HG02884 (cell line): ENCODE results near the gene LTF.
"Not testable (repeated sequence)": the region's sequence is repeated elsewhere in the genome, so short reads cannot be mapped to it uniquely, and the experiment has no call there.

Source experiments
- ATAC-seq: cut with Tn5 transposase; IDR thresholded peaks from one replicate; pipeline ENCODE4 v1.9.1; 2021; ENCODE audit warnings: mild to moderate bottlenecking, moderate library complexity; ENCODE audit not compliant: unreplicated experiment

LTF gene

DNA sequence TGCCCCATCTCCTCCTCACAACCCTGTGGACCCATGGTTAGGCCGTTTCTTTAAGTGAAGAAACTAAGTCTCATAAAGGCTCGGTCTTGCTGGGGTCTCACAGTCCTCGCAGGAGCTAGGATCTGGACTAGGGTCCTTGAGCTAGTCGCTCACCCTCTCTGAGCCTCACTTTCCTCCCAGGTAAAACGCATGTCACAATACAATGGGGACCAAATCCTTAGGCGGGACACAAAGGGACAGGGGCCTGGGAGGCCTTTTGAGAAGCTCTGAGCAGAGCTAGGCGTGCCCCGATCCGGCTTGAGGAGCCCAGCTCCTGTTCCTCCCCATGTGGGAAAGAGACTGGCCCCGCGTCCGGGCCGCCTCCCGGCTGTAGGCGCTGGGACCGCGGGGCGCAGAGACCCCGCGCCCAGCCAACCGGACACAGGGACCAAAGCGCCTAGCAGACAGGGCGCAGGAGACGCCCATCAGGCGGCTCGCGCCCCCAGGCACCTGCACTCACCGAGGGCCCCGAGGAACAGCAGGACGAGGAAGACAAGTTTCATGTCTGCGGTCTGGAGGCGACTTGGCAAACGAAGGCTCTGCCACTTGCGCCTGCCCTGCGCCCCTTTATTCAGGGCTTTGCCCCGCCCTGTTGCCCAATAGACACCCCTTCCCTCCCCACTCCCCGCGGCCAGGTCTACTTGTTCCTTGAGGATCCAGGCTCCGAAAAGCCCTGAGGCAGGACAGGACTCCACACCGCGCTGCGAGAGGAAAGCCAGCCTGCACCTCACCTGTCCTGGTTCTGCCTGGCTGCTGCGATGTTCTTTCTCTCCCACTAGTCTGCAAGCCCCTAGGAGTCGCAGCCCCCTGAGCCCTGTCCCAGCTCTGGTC lies at the start of gene LTF:
Gene LTF, minus strand, starts transcription at position 580 of the 870 bp plus-strand sequence. Its CDS starts 38 bp downstream, at position 542.
- ATAC-seq = no peak

DNA sequence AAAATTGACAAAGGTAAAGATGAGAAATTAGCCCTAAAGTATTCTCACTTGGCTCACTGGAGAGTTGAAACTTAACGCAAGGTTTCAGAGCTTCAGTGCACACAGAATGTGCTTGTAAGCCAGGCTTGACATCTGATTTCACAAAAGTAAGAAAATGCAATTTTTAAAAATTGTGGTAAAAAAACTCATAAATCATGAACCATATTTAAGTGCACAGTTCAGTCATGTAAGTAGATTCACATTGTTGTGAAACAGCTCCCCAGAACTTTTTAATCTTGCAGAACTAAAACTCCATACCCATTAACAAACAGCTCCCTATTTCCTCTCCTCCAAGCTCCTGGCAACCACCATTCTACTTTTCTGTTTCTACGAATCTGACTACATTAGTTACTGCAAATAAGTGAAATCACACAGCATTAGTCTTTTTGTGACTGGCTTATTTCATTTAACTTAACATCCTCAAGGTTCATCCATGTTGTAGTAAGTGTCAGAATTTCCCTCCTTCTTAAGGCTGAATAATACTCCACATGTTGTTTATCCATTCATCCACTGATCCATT lies 47.6 kb upstream of the LTF start:
- no peak for ATAC-seq

DNA sequence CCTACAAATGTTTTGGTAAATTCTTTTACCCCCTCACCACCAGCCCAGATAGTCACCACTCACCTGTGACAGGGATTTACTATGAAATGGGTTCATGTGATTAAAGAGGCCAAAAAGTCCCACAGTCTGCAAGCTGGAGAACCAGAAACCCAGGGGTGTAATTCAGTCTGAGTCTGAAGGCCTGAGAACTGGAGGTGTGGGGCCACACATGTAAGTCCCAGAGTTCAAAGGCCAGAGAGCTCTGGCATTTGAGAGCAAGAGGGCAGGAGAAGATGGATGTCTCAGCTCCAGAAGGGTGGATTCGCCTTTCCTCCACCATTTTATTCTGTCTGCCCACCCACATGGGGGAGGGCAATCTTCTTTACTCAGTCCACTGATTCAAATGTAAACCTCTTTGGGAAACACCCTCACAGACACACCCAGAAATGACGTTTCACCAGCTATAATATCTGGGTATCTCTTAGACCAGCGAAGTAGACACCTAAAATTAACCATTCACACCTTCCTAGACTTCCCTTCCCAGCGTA lies 45.0 kb upstream of the LTF start:
- ATAC-seq = no peak

DNA sequence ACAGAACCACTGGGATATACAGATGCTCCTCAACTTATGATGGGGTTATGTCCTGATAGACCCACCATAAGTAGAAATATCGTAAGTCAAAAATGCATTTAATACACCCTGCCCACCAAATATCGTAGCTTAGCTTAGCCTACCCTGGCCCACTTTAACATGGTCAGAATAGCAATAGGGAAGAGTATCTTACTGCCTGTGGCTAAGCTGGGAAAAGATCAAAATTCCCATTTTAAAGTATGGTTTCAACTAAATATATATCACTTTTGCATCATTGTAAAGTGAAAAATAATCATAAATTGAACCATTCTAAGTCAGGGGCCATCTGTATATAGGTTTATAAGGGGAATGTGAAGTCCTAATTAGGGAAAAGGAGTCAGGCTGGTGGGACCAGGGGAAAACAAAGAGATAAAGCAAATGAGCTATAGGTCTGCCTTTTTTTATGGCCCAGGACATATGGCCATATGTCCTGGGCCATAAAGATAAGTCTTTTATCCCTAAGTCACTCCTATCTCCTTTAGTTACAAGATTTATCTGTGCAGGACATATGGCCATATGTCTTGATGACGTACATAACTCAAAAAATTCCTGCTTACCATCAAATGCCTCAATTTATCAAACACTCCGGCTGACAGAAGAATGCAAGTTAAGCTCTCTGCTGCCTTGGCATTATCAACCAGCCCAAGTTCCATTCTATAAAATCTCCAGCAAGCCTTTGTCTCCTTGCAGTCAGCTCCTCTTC lies 44.3 kb upstream of the LTF start:
- no peak for ATAC-seq

DNA sequence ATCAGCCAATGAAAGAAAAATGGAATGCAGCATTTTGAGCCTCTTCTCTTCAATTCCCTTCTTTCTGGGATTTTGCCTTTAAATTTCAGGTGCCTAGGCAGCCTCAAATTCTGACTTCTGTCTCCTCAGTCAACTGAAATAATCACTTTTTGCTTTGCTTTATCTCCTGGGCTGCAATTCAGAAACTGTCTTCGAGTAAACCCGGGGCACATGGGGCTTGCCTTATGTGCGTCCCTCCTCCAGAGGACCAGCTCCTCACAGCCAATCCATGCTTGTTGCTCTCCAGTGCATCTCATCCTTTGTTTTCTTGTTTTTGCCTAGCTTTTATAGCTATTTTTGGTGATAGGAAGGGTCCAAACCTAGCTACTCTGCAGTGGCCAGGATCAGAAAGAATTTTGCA lies 41.8 kb upstream of the LTF start:
- ATAC-seq = no peak

DNA sequence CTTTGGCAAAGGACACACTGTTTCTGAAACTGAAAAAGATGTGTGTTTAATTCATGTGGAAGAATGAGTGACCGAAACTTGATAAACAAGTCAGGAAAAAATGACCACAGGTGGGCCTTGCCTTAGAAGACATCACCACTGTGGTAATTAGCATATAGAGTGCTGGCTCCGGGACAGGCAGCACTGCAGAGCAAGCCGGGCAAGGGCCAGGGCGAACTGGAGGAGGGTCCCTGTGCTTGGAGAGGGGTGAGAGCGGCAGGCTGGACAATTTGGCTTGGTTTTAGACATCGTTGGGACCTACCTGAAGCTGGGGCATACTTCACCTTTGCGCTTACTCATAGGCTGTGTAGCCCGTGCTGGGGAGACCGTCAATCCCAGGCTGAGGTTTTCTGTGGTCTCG lies 41.2 kb upstream of the LTF start:
- no peak for ATAC-seq

DNA sequence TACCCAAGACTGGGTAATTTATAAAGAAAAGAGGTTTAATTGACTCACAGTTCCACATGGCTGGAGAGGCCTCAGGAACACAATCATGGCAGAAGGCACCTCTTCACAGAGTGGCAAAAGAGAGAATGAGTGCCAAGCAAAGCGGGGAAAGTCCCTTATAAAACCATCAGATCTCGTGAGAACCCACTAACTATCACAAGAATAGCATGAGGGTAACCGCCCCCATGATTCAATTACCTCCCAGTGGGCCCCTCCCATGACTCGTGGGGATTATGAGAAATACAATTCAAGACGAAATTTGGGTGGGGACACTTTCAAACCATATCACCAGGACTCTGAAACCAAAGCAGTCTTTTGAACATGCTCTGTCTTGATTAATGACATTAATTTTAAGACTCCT lies 40.1 kb upstream of the LTF start:
- no peak for ATAC-seq

DNA sequence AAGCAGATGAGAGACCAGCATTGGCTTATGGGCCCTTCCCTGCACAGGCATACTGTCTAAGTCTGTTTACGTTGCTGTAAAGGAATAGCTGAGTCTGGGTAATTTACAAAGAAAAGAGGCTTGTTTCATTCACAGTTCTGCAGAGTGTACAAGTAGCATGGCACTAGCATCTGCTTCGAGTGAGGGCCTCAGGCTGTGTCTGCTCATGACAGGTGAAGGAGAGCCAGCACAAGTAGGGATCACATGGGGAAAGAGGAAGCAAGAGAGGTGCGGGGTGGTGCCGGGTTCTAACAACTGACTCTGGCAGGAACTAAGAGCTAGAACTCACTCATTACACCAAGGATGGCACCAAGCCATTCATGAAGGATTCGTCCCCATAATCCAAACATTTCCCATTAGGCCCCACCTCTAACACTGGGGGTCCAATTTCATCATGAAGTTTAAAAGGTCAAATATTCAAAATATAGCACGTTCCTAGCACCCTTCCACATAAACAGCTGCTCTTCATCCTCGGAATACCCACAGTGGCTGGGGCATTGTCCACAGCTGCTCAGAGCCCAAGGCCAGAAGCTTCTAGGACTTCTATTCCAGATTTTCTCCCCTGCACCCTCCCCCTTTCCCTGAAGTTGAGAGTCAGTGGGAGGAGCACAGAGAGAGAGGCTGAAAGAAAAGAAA lies 38.6 kb upstream of the LTF start:
- no peak for ATAC-seq

DNA sequence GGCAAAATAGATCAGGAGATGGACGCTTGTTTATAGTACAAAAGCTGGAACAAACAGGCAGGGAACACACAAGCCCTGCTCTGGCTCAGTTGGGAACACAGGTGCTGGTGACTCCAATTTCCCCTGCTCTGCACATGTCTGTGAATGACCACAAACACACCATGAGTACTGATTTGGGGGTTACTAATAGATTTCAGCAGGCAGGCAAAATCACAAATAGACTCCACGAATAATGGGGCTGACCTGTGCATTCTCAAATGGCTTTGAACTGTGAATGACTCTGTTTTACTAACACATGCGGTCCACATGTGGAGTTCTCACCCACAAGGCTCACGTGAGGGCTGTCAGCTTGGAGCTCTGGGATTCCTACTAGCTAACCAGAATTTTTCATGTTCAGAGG lies 37.0 kb upstream of the LTF start:
- no peak for ATAC-seq

DNA sequence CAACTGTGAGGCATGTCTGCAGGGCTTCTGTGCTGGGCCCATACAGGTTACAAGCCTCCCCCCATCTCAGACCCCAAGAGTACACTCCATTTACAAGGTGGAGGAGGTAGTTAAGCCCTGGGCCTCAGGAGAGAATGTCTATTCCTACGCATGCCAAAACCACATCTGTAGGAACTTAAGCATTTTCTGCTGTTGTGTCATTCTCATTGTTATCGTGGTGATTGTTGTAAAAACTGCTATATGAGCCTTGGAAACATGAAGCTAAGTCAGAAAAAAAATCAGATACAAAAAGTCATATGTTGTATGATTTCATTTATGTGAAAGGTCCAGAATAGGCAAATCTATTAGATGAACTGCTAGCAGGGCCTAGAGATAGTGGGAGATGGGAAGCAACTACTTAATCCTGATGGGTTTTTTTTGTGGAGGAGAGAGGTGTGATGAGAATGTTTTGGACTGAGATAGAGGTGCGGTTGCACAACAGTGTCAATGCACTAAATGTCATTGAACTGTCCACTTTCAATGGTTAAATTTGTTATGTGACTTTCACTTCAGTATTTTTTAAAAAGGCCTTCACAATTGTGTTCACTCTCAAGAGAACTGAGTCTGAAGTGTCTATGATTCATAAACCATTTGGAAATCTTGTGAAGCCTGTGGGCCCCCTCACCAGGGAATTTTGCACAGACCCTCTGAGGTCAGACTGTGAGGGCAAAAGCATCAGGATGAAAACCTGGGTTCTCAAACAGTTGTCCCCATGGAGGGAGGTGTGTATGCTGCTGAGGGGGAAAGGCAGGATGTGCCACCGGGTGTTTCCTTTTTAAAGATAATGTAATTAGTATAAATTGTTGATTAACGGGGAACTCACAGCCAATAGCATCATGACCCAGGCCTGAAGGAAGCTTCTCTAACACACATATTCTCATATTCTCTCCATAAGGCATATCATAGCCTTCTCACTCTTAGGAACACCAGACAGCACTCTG lies 36.2 kb upstream of the LTF start:
- ATAC-seq = no peak

DNA sequence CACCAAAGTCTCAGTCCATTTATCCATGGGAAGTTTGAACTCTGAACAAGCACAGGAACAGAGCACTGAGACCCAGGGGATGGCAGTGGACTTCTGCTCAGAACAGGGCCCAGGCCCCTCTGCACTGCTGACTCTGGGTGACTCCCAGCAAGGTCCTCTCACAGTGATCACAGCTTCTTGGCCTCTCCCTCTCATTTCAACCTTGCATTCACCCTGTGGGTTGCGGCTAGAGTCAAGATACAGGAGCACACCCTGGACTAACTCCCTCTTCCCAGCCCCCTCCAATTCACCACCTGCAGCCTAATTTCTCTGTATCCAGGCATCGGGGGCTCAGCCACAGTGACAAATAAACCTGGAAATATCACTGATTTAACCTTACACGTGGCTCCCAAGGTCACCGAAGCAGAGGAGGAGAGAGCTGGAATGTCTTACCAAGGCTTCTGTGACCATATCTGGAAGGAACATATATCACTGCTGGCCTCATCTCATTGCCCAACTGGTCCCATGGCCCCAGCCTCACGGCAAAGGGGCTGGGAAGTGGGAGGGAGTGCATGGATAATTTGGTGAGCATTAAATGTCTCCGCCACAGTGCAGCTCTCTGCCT lies 34.3 kb upstream of the LTF start:
- no peak for ATAC-seq

DNA sequence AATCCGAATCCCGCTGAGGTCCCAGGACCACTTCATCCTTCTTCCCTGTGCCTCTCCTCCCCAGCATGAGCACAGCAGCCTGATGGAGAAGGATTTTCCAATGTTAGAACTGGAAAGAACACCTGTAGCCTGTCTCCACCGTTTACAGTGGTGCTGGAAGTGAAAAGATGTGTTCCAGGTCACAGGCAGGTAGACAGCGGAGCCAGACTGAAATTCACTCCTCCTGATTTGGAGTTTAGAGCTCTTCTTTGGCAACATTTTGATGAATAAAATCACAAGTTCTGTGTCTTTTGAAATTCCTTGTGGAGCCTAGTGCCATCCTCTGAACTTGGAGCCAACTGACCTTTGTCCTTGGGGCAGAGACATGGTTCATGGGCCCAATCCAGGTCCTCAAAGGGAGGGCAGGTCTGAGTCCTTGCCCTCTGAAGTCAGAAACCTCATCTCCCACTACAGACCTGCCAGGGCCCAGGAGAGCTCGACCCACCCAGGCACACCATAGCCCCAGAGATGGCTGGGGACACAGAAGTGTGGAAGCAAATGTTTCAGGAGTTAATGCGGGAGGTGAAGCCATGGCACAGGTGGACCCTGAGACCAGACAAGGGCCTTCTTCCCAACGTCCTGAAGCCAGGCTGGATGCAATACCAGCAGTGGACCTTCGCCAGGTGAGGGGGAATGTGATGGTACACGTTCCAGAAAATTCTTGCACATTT lies 33.0 kb upstream of the LTF start, which contains the start of gene RTP3:
Gene RTP3, plus strand, starts transcription at position 421 of the 710 bp plus-strand sequence. Its CDS starts 87 bp downstream, at position 508.
- ATAC-seq = no peak

DNA sequence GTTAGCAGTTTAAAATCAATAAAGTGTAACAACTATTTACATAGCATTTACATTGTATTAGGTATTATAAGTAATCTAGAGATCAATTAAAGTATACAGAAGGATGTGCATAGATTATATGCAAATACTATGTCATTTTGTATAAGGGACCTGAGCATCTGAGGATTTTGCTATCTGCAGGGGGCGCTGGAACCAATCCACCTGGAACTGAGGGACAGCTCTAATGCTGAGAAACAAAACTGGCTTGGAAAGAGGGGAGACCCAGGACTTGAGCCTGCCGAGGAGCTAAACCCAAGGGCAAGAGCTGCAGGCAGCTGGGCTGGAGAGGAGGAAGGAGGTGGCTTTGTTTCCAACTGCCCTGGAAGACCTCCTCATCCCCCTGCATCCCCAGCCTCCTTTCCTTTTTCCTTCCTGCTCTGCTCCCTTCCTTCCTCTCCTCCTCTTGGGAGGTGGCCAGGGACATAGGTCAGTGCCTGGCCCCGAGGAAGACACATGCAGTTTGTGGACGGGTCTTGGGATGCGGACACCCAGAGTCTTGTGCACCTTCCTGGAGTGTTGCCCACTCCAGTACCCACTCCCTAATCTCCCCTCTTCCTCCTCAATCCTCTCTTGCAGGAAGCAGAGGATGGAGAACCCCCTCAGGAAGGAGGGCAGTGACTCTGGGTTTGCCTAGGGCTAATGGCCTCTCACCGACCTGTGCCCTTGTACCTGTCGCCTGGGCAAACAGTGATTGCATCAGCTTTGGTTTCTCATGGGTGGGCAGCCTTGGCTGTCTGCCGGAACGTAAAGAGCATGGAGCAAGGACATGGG lies 32.2 kb upstream of the LTF start:
- no peak for ATAC-seq

DNA sequence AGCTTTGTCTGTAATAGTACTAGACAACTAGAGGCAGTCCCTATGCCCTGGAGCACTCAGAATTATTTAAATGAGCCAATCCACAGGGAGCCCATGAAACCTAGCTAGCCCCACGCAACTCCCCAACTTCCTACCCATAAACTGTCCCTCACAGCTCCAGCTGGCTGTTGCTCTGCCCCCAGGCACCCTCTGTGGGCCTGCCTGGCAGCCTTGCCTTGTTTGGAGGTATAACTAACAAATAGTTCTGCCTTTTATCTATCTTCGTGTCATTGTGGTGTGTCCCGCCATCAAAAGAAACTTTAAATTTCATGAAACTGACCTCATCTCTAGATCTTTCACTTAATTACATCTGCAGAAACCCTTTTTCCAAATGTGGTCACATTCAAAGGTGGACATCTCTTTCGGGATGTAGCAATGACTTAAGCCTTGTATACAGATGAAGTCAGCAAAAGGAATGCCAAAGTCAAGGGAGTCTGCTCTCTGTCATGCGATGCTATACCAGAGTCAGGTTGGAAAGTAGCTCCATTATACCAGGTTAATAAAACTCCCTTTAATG lies 31.3 kb upstream of the LTF start:
- no peak for ATAC-seq

DNA sequence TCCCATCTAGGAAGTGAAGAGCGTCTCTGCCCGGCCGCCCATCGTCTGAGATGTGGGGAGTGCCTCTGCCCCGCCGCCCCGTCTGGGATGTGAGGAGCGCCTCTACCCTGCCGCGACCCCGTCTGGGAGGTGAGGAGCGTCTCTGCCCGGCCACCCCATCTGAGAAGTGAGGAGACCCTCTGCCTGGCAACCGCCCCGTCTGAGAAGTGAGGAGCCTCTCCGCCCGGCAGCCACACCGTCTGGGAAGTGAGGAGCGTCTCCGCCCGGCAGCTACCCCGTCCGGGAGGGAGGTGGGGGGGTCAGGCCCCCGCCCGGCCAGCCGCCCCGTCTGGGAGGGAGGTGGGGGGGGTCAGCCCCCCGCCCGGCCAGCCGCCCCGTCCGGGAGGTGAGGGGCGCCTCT lies 29.8 kb upstream of the LTF start:
- not testable (repeated sequence) for ATAC-seq

DNA sequence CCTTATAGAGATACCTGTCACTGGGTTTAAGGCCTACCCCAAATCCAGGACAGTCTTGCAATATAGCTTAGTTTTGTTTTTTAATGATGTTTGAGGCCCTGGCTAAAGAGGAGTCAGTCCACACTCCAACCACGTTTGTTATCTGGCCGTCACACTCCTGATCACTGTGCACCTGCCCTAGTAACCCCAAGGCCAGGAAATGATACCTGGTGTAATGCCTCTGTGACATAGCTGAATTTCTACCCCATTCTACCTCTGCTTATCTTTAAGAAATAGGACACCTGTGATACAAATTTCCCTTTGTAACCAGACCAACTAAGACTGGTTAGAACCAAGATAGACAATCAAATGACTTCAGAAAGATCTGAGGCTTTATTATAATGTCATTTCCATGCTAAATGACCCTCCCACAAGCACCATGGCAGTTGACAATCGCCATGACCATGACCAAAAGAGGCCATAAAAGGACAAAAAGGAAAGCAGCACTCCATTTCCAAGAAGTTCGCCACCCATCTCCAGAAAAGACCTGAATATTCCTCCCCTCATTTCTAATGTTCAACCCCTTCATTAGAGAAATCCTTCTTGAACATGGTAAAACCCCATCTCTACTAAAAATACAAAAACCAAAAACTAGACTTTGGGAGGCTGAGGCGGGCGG lies 28.3 kb upstream of the LTF start:
- ATAC-seq = no peak
